ENCODE measurements around the gene CPSF4.

The CPSF4 gene

DNA sequence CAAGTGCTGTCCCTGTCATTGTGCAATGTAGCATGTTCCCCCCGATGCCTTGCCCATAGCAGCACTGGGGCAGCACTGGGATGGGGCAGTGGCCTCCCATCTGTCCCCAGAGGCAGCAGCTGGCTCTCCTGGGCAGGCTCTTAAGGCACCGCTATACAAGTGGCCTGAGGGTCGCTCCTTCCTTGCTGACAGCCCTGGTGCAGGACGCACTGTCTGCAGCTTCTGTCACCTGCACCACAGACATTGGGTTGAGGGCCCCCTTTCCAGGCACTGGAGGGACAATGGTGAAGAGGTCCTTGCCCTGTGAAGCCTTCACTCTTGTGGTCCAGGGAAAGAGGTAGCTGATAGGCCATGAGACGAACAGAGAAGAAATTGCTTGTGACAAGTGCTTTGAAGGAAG, 10.6 kb downstream of the CPSF4 start:
- no peak for DNase-seq

GRCh38 chr7:99451936-99452335, 13.2 kb downstream of the CPSF4 start:
- no peak for DNase-seq

GRCh38 chr7:99452541-99452940, 13.8 kb downstream of the CPSF4 start:
- DNase-seq: no peak

GRCh38 chr7:99453105-99453504, 14.4 kb downstream of the CPSF4 start:
- no peak for DNase-seq

DNA sequence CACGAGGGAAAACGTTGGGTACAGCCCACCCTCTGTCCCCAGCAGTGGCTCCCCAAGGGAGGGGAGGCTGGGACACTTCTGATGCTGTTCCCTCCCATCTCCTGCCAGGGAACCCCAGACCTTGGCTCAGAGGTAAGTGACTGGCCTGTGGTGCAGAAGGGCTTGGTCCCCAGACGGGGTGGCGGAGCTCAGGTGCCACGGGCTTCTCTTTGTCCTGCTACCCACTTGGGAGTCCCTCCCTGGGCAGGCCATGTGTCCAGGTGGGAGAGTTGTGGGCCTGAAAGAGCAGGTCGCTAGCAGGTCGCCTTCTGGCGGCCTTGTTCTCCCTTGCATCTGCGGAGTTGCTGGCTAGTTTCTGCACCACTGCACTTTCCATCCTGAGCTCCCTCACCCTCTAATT, 17.1 kb downstream of the CPSF4 start:
- DNase-seq: no peak

DNA sequence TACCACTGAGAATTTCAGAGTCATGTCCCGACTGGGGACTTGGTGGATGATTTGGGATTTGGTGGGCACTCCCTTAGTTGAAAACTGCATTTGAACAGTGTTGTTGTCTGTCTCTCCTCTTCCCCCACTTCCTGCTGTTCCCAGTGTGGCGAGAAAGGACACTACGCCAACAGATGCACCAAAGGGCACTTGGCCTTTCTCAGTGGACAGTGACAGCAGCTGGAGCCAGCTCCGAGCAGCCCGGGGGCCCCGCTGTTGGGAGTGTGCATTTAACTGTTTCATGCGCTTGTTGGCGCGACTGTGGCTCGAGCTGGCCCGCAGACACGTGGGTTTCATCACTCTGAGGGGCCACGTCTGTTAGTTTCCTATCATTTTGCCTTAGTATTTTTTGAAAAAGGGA, 17.5 kb downstream of the CPSF4 start:
- DNase-seq: no peak

DNA sequence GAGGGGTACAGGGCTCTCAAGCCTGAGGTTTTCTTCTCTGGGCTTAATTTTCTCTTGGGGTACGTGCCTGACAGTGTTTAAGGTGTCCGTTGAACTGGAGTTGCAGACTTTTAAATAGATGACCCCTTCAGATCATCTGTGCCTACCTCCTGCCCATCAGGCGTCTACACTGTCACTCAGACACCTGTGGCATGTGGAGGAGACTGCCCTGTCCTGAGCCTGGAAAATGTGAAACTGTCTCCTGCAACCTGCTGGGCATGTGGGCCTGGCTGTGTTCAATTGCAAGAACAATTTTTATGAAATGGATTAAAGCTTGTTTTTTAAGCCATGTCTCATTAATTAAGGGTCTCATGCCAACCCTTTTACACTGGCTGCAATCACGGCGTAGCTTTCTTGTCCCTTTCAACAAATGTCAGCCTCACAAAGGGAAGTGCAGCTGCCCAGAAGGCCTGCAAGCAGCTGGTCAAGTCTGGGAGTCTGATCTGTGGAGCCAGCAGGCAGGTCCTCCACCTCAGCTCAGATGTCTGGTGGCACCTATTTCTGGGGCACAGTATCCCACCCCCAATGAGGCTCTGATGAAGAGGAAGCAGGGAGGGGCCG, 18.4 kb downstream of the CPSF4 start:
- no peak for DNase-seq

DNA sequence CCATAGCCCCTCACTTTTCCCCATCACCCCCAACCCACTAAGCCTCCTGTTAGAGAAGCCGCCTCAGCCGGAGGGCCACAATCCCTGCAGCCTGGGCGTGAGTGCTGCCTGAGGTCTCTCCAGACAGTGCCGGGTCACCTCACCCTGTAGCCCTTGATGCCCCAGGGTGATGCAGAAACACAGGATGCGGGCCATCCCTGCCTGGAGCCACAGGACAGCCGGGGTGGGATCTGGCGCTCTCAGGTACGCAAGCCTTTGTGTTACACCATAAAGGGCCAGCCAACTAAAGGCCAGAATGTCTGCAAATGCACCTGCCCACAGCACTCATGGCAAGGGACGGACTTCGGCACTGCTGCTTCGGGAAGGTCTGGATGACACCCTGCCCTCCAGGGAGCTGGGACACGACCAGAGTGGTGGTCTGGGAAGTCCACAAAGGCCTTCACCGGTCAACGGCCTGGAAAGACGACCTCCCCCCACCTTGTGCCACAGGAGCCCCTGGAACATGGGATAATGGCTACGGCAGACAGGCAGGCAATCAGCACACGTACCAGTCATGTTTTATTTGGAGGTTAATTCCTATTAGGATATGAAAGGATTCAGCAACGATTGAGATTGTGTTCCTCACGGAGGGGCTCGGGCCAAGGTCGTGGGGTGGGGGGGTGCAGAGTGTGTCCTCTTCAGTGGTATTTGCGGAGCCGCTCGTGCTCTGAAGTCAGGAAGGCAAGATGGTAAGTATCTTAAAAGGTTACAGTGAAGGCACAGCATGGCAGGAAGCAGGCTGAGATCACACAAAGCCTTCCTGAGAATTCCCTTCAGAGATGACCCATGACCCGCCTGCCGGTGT, 19.1 kb downstream of the CPSF4 start:
- no peak for DNase-seq

DNA sequence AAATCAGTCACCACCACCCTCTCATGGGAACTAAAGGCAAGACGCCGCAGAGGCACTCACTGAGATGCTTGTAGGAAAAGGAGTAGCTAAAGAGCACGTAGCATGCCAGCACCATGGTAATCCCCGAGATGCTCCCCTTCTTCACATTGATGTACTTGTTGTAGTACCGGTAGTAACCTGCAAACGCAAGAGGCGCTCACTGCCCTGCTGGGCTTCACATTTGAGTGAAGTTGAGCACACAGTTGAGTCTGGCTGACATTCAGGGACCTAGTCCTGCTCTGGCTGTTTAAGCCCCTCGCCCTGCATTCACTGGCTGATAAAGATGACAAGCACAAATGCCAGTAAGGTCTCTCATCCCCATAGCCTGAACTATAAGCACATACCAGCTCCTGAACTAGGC, 20.3 kb downstream of the CPSF4 start:
- DNase-seq: no peak

GRCh38 chr7:99460651-99461050, 21.9 kb downstream of the CPSF4 start:
- DNase-seq: no peak

DNA sequence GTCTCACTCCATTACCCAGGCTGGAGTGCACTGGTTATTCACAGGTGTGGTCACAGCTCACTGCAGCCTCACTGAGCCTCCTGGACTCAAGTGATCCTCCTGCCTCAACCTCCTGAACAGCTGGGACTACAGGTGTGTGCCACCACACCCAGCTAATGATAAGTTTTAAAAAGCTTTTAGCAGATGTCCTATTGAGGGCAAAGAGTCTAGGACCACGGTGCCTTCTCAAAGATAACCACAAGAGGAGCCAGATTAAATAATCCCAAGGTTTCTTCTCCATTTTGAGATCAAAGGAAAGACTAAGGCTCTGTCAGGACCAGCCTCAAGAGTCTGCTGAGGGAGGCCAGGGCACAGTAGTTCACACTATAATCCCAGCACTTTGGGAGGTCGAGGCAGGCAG, 22.5 kb downstream of the CPSF4 start:
- no peak for DNase-seq

- DNase-seq: no peak
Observed at GRCh38 chr7:99465421-99465768, 26.7 kb downstream of the CPSF4 start.

DNA sequence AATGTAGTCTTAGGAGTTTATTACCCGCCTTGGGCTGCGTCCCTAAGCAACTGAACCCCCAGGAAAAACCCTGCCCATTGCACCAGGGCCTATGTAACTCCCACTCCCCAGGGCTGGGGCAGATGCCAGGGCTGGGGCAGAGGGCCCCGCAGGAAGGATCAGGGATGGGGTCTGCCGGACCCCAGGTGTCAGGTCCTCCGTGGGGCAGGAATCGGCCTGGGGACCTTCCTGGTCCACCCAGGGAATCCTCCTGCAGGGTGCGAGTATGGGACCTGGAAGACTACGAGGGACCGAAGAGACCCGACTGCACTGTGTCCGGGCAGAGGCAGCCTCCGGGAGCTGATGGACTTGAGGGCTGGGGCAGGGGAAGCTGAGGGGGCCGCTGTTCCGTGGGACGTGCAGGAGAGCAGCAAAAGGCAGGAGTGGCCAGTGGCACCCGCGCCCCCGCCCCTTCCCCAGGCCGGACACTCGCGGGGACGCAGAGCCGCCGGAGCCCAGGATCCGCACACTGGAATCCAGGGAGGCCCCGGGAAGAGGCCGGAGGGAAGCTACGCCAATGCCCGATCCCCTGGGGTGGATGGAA, 29.7 kb downstream of the CPSF4 start:
- DNase-seq: no peak

- DNase-seq: no peak
Observed at GRCh38 chr7:99469381-99470065, 30.8 kb downstream of the CPSF4 start.

DNA sequence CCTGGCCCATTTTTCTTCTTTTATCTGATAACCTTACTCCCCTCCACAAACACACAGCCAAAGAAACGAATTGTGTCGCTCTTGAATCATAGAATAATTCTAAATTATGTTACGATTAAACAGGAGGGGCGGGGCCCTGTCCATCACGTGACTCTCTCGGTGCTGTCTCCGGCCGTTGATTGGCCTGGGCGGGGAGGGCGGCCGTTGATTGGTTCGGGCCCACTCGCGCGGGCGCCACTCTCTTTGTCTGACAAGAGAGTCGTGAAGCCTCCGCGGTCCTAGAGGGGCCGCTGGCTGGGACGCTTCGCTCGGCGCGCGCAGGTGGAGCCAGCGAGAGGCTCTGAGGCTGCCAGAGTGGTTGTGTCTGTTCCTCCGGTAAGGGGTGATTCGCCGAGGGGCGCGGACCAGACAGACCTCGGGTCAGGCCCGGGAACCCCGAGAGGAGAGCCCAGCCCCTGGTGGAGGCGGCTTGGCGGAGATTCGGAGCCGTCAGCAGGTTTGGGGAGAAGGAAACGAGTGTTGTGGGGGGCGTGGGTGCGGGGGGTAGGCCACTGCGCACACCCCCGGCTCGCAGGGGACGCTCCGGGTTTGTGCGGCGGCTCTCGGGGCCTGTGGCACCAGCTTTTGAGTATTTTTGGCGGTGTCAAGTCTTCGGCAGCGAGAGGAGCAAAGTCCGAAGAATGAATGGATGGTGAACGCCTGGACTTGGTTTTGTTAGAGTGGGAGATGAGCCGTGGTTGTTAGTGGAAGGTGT, 34.0 kb downstream of the CPSF4 start, which contains the start of gene ZNF789:
Gene ZNF789 (plus strand): TSS at position 330 of the 754 bp plus-strand sequence. CDS start 3,567 bp downstream, outside the sequence.
- peak; percentile 97 for DNase-seq

- DNase-seq: peak; percentile 22
Observed at GRCh38 chr7:99473315-99473596, 34.5 kb downstream of the CPSF4 start.

- DNase-seq: no peak
Observed at GRCh38 chr7:99476107-99476506, 37.4 kb downstream of the CPSF4 start.

- DNase-seq: no peak
Observed at GRCh38 chr7:99478464-99479440, 40.0 kb downstream of the CPSF4 start.

DNA sequence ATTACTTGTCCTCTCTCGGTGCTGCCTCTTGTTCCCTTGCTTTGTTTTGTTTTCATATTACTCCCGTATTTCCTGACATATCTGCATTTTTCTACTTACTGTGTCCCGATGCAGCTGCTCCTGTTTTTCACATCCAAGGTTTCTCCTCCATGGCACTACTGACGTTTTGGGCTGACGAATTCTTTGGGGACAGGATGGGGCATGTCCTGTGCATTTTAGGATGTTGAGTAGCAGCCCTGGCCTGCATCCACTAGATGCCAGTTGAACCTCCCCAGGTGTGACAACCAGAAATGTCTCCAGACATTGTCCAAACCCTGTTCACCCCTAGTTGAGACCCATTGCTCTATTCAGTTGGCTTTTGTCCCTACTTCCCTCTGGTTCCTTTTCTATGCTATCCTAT, 46.4 kb downstream of the CPSF4 start:
- no peak for DNase-seq

GRCh38 chr7:99489235-99489634, 50.5 kb downstream of the CPSF4 start:
- DNase-seq: no peak

DNA sequence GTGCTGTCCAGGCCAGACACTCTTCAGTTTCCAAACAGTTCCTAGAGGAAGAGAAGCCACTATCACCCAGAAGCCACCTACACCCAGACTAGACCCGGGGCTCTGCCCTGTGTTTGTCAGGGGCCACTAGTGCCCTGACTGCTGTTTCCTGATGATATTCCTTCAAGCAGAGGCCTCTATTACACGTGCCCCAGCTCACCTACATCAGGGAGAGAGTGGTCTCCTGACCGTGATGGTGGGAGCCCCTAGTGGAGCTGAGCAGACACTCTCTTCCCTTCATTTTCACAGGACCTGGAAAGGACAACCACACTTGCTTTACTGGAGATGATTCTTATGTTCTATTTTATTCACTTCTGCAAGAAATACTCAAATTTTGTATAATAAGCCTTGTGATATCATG, 52.1 kb downstream of the CPSF4 start:
- no peak for DNase-seq

- DNase-seq: no peak
Observed at GRCh38 chr7:99493823-99494222, 55.1 kb downstream of the CPSF4 start.

Measured in NCI-H146 (cell line).